Fibroblast of the aortic adventitia (primary cell): ENCODE measurements around the gene LAMA3. TPM values are rescaled to one million over a fixed set of nuclear protein-coding genes. Genes with fewer than 3 reads are reported as not detected.

Experiments
- DNase-seq: peaks from one replicate; pipeline ENCODE4 v3.0.0-alpha.2; 2010; ENCODE audit warnings: low read depth
- H3K4me3 ChIP-seq: 2 replicates; pipeline ENCODE4 v1.5.1; 2011; ENCODE audit warnings: low read depth, mild to moderate bottlenecking, control low read depth, low read length, moderate library complexity
- CTCF ChIP-seq: IDR thresholded peaks from 2 replicates; pipeline ENCODE4 v1.5.1; 2011; ENCODE audit warnings: mild to moderate bottlenecking, low read length, control low read depth, inconsistent platforms; ENCODE audit not compliant: insufficient read depth
- total RNA-seq: library from RNA; depleted of rRNA; stranded (reverse); fragments of >200 nt; gene quantifications from 2 replicates; pipeline ENCODE4 v1.2.3, GENCODE V29; 2012; ENCODE audit warnings: low replicate concordance

Gene LAMA3
- total RNA-seq, 1 donor: 15.7 TPM

- no peak for TF ChIP-seq CTCF
- H3K4me3 ChIP-seq: no peak overlapping the region
- DNase-seq: no peak
These were observed 308.8 kb downstream of the LAMA3 start for GRCh38 chr18:23998018-23998417.

- DNase-seq: peak; percentile 25
- no peak overlapping the region for H3K4me3 ChIP-seq
- no peak for TF ChIP-seq CTCF
These were observed 309.6 kb downstream of the LAMA3 start for GRCh38 chr18:23998820-23999219.

GRCh38 chr18:24000613-24001490, 311.6 kb downstream of the LAMA3 start:
- TF ChIP-seq CTCF: no peak
- DNase-seq: no peak

GRCh38 chr18:24002479-24002878, 313.2 kb downstream of the LAMA3 start:
- peak; percentile 25 for DNase-seq
- peak; percentile 21 for TF ChIP-seq CTCF
- H3K4me3 ChIP-seq: no peak overlapping the region

More at GRCh38 chr18:24000613-24001490, 311.6 kb downstream of the LAMA3 start:
- H3K4me3 ChIP-seq: no peak overlapping the region

- no peak overlapping the region for H3K4me3 ChIP-seq
- no peak for DNase-seq
- no peak for TF ChIP-seq CTCF
These were observed 314.0 kb downstream of the LAMA3 start for GRCh38 chr18:24003288-24003687.

GRCh38 chr18:24003903-24004640, 314.8 kb downstream of the LAMA3 start:
- H3K4me3 ChIP-seq: no peak overlapping the region
- DNase-seq: no peak
- no peak for TF ChIP-seq CTCF

Other genes with a start within 250 kb of the LAMA3 start
- 58.1 and 89.3 TPM in 2 replicates for gene RIOK3, start 236.2 kb upstream of the LAMA3 start, total RNA-seq
- gene RMC1, start 185.9 kb upstream of the LAMA3 start, total RNA-seq: 21.3 and 22.7 TPM in 2 replicates
- gene NPC1, start 102.9 kb upstream of the LAMA3 start, total RNA-seq: 27.6 and 51.3 TPM in 2 replicates
- 6.1 and 17.4 TPM in 2 replicates for gene ANKRD29, start 26.5 kb upstream of the LAMA3 start, total RNA-seq